CD1c-positive myeloid dendritic cell (primary cell): ENCODE data around the gene IFT20.

Experiments used
- DNase-seq: peaks from one replicate; pipeline ENCODE4 v3.0.0-alpha.2; 2016; ENCODE audit errors: extremely low spot score

Gene IFT20, protein sequence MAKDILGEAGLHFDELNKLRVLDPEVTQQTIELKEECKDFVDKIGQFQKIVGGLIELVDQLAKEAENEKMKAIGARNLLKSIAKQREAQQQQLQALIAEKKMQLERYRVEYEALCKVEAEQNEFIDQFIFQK

DNA sequence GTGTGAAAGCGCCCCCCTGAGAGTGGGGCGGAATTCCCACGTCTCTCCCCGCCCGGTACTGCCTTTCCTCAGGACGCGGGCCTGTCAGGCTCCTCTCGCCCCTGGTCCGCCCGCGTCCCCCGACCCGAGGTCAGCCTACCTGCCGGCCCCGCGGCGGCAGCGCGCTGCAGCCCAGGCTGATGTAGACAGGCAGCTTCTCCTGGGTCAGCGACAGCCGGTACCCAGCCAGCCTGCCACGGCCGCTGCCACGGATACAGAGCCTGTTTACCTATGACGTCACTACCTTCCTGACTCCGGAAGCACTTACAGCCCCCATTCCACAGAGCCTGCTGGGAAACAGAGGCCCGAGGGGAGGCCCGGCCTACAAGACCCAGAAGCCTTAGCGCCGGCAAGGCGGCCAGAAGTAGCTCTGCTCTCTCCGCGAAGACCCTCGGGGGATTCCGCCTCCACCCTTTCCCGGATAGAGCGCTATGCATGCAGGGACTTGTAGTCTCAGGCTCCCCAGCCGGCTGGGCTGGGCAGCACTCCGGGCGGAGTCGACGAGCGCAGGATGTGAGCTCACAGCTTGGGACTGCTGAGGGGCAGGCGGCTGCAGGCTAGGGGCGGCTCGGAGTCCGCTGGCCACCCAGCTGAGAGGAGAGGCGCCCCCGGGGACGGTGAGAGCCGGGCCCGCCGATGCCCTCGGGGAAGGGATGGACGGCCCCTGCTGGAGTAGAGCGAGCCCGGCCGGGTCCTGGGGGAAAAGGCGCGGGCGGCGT lies at the start of gene IFT20, which contains the start of gene TNFAIP1:
Gene IFT20, minus strand, starts transcription at position 272 of the 758 bp plus-strand sequence. CDS start 3,487 bp downstream, outside the sequence.
Gene TNFAIP1, plus strand, starts transcription at position 561 of the 758 bp plus-strand sequence. CDS start 3,761 bp downstream, outside the sequence.
- DNase-seq: peak; percentile 99

DNA sequence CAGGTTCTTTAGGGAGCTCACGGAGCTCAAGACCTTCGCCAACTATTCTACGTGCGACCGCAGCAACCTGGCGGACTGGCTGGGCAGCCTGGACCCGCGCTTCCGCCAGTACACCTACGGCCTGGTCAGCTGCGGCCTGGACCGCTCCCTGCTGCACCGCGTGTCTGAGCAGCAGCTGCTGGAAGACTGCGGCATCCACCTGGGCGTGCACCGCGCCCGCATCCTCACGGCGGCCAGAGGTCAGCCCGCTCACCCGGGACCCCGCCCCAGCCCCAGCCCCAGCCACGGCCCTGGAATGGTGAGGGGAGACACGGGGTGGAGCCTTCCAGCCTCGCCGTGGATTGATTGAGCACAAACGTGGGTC lies 49.7 kb upstream of the IFT20 start:
- no peak for DNase-seq

DNA sequence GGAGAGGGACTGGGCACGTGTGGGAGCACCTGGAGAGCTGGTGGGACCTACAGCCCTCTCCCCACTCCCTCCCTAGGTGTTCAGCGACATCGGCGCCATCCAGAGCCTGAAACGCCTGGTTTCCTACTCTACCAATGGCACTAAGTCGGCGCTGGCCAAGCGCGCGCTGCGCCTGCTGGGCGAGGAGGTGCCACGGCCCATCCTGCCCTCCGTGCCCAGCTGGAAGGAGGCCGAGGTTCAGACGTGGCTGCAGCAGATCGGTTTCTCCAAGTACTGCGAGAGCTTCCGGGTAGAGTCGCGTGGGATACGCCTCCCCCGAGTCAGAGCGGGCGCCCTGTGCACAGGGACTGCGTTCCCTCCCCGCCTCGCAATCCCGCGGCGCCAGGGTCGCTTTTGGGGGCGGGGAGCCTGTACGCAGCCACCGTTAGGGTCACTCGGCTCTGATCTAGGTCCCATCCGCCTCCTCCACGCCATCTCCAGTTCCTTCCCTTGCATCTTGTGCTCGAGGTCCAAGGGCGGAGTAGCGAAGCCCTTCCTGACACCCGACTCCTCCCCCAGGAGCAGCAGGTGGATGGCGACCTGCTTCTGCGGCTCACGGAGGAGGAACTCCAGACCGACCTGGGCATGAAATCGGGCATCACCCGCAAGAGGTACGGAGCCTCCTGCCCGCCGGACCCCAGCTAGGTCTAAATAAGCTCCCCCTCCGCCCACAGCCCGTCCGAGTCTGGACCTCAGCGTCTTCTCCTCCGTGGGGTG lies 49.2 kb upstream of the IFT20 start:
- peak; percentile 64 for DNase-seq

- DNase-seq: peak; percentile 21
Observed at GRCh38 chr17:28381141-28381825, 46.0 kb upstream of the IFT20 start.

DNA sequence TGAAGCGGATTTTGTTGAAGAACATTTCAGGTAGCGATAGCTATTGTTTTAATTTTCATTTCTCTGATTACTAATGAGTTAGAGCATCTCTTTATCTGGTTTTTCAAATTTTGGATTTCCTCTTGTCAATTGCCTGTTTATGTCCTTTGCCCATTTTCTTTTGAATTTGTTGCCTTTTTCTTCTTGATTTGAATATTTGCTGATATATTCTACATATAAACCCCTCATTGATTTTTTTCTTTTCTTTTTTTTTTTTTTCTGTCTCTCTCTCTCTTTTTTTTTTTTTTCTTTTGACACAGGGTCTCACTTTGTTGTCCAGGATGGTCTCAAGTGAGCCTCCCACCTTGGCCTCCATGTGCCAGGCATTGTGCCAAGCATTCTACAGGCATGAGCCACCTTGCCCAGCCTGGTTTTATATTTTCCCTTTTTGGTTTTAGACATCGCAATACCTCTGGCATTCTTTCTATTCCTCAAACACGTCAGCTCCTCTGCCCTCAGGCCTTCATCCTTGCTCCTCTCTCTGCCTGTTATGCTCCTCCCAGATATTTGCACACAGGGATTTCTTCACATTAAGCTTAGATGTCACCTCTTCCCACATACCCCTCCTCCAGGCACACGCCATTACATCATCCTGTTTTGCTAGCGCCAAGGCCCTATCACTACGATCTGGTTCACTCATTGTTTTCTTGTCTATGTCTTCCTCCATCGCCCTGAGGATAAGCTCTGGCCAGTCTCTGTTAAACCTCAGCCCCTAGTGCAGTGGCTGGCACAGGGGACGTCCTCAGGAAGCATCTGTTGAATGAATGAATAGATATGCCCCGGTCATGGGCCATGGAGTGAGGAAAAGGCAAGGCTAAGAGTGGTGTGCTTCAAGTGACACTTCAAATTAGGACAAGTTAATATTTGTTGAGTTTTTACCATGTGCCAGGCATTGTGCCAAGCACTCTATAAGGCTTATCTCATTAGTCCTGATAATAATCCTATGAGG lies 44.8 kb upstream of the IFT20 start:
- DNase-seq: peak; percentile 26

- DNase-seq: no peak
Observed at GRCh38 chr17:28372945-28373274, 37.6 kb upstream of the IFT20 start.

- DNase-seq: no peak
Observed at GRCh38 chr17:28372203-28372944, 37.1 kb upstream of the IFT20 start.

DNA sequence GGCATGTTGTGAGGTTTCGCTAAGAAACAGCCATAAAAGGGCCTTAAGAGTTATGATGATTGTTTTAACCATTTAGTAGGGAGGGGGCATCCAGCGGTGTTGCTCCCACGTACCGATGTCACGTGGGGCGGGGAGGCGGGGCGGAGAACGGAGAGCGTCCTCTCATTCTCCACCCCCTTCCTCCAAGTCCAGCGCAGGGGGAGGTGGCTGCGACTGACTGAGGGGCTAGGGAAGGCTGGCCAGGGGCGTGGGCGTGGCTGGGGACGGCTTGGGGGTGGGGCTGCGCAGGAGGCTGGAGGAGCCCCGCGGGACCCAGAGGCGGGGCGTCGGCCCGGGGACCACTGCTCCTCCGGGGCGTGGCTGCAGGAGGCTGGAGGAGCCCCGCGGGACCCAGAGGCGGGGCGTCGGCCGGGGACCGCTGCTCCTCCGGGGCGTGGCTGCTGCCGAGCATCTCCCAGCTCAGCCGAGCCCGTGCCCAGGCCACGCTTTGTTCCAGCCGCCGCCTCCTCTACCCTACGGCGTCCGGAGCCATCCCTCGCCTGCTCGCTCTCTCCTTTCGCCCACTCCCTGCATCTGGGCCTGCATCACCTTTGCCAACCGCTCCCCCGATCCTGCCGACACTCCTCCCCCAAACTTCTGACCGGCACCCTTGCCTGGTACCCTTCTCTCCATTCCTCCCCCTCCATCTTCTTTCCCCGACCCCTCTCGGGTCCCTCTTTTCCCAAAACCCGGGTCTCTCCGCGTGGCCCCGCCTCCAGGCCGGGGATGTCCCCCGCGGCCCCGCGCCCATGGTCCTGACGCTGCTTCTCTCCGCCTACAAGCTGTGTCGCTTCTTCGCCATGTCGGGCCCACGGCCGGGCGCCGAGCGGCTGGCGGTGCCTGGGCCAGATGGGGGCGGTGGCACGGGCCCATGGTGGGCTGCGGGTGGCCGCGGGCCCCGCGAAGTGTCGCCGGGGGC lies 36.3 kb upstream of the IFT20 start, which contains the start of gene SARM1:
Gene SARM1, plus strand, starts transcription at position 450 of the 958 bp plus-strand sequence. Its CDS starts 339 bp downstream, at position 789.
- peak; percentile 63 for DNase-seq

- no peak for DNase-seq
Observed at GRCh38 chr17:28370744-28371103, 35.5 kb upstream of the IFT20 start.

DNA sequence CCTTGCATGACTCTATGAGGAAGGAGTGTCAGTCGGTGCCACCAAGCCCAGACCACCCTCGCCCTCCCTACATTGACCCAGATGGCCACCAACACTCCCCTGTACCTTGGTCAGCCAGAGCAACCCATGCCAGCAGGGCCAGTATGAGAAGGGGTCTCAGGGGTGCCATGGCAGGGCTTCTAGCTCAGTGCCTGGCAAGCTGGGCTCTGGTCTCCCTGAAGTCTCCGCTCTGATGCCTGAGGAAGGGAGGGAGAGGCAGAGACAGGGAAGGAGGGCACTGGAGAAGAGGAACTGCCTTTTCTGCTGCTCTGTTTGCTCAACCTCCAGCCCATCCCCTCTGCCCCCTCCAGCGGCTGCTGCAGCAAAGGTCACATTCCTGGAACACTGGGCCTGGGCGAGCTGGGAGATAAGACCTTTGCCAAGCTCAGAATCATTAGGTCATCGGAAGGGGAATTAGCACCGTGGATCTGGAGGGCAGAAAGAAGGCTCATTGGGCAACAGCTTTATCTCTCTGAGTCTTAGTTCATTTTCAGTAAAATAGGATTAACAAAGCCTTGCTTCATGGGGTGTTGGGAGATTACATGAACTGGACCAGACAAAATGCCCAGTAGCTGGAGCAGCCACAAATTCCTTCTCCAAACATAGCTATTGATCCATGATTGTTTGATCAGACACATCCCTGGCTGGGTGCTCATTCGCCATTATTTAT lies 34.9 kb upstream of the IFT20 start, which contains the start of gene VTN:
Gene VTN, minus strand, starts transcription at position 273 of the 709 bp plus-strand sequence. Its CDS starts 104 bp downstream, at position 169.
- DNase-seq: peak; percentile 53

- no peak for DNase-seq
Observed at GRCh38 chr17:28369684-28370034, 34.4 kb upstream of the IFT20 start.

DNA sequence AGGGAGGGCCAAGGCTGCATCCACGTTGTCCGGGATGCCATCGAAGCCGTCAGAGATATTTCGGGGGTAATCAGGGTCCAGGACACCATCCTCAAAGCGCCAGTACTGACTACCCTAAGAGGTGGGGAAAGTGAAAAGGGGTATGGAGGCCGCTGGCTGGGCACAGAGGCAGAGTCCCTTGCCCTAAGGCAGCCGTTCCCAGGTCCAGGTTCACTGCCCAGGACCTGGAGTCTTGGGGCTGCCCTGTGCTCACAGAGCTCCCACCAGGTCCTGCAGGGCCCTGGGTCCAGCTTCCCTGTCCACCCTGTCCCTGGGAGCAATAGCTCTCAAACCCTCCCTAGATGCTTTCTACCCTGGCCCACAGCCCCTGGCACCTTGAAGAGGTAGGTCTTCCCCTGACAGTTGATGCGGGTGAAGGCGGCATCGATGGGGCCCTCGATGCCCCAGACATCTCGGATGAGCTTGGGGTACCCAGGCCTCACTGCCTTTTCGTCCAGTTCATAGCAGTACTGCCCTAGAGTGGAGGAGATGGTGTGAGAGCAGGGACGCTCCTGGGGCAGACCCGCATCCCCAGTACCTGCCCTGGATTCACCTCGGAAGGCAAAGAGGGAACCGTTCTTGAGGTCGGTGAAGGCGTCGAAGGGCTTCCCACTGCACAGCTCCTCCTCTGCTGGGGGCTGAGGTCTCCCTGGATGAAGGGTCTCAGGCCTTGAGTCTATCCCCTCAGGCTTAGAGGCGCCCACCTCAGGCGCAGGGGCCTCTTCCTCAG lies 33.8 kb upstream of the IFT20 start:
- DNase-seq: no peak

- no peak for DNase-seq
Observed at GRCh38 chr17:28368306-28368831, 33.1 kb upstream of the IFT20 start.

DNA sequence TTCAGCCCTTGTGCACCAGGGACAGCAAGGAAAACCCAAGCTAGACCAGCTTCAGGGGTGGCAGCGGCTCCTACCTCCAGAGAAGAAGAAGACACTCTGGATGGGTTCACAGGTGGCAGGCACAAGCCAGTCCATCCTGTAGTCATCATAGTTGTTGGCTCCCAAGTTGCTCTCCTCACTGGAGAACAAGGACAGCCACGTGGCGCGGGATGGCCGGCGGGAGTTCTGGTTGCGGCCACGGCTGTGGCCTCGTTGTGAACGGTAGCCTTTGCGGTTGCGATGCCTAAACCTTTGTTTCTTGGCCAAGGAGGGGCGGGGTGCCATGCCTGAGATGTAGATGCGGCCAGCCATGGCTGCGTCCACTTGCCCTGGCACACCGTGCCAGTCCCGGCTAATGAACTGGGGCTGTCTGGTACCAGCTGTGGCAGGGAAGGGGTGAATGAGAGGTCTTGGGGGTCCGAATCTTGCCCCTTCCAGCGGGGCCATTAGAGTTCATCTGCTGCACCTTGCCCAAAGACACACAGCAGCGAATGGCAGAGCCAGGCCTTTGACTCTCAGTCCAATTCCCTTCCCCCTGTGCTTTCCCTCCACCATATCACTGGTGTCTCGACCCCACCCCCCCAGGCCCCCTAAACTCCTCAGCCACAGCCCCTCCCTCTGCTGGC lies 32.5 kb upstream of the IFT20 start:
- DNase-seq: no peak

DNA sequence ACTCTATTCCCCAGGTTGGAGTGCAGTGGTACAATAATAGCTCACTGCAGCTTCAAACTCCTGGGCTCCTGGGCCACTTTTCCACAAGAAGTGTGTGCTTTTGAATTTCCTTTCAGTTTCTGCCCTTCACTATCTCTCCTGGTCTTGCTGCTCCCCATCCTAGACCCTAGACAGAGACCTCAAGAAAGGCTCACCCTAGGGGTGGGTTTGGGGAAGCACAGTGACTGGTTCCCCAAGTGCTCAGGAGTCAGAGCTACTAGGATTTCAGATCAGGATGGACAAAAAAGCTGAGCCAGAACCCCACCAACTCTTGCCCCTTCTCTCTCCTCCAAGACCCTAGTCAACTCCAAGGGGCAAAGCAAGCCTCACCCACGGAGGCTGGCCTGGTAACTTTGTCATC lies 31.3 kb upstream of the IFT20 start:
- no peak for DNase-seq

GRCh38 chr17:28365487-28365886 lies 30.2 kb upstream of the IFT20 start:
- no peak for DNase-seq
